Panc1 (cell line): ENCODE measurements around the gene EIF4EBP2.

ENCODE experiments used
- POLR2AphosphoS5 ChIP-seq: IDR thresholded peaks from 2 replicates; pipeline ENCODE4 v1.6.1; 2012; ENCODE audit warnings: mild to moderate bottlenecking, low read depth, low read length, moderate library complexity
- SIN3A ChIP-seq: IDR thresholded peaks from 2 replicates; pipeline ENCODE4 v1.6.1; 2012; ENCODE audit warnings: low read depth, mild to moderate bottlenecking, low read length, moderate library complexity, borderline replicate concordance; ENCODE audit not compliant: insufficient read depth
- TCF7L2 ChIP-seq: IDR thresholded peaks from 2 replicates; pipeline ENCODE4 v1.6.1; 2011; ENCODE audit warnings: mild to moderate bottlenecking, low read depth, low read length, inconsistent platforms
- TF ChIP-seq, protein P1 (sequence below): fragments of 450-650 bp; IDR thresholded peaks from 2 replicates; pipeline ENCODE4 v1.5.1; 2017; ENCODE audit warnings: mild to moderate bottlenecking
- TF ChIP-seq, protein P2 (sequence below), 2 experiments: IDR thresholded peaks; 2 replicates each; pipeline ENCODE4 v1.6.1; 2011 to 2012; ENCODE audit warnings: low read depth in 2 of 2, control low read depth in 1 of 2, low read length in 1 of 2, mild to moderate bottlenecking in 1 of 2, moderate library complexity in 1 of 2; ENCODE audit not compliant: insufficient read depth in 1 of 2

- TF ChIP-seq, protein P1, sequence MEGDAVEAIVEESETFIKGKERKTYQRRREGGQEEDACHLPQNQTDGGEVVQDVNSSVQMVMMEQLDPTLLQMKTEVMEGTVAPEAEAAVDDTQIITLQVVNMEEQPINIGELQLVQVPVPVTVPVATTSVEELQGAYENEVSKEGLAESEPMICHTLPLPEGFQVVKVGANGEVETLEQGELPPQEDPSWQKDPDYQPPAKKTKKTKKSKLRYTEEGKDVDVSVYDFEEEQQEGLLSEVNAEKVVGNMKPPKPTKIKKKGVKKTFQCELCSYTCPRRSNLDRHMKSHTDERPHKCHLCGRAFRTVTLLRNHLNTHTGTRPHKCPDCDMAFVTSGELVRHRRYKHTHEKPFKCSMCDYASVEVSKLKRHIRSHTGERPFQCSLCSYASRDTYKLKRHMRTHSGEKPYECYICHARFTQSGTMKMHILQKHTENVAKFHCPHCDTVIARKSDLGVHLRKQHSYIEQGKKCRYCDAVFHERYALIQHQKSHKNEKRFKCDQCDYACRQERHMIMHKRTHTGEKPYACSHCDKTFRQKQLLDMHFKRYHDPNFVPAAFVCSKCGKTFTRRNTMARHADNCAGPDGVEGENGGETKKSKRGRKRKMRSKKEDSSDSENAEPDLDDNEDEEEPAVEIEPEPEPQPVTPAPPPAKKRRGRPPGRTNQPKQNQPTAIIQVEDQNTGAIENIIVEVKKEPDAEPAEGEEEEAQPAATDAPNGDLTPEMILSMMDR: no peak
- TF ChIP-seq POLR2AphosphoS5 (no peak), TCF7L2 (no peak), SIN3A (no peak)
- TF ChIP-seq, protein P2, sequence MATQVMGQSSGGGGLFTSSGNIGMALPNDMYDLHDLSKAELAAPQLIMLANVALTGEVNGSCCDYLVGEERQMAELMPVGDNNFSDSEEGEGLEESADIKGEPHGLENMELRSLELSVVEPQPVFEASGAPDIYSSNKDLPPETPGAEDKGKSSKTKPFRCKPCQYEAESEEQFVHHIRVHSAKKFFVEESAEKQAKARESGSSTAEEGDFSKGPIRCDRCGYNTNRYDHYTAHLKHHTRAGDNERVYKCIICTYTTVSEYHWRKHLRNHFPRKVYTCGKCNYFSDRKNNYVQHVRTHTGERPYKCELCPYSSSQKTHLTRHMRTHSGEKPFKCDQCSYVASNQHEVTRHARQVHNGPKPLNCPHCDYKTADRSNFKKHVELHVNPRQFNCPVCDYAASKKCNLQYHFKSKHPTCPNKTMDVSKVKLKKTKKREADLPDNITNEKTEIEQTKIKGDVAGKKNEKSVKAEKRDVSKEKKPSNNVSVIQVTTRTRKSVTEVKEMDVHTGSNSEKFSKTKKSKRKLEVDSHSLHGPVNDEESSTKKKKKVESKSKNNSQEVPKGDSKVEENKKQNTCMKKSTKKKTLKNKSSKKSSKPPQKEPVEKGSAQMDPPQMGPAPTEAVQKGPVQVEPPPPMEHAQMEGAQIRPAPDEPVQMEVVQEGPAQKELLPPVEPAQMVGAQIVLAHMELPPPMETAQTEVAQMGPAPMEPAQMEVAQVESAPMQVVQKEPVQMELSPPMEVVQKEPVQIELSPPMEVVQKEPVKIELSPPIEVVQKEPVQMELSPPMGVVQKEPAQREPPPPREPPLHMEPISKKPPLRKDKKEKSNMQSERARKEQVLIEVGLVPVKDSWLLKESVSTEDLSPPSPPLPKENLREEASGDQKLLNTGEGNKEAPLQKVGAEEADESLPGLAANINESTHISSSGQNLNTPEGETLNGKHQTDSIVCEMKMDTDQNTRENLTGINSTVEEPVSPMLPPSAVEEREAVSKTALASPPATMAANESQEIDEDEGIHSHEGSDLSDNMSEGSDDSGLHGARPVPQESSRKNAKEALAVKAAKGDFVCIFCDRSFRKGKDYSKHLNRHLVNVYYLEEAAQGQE (IDR thresholded peaks at IDR 0.05; ENCODE audit: insufficient read depth in 1 of 2, low read depth in 2 of 2, low read length in 1 of 2): no peak
Observed at GRCh38 chr10:70459774-70460490, 56.0 kb downstream of the EIF4EBP2 start.
